GM12891 (cell line): Measurements from ENCODE around the gene TXNRD3.

Experiments used
- POLR2A ChIP-seq: IDR thresholded peaks from 2 replicates; pipeline ENCODE4 v1.6.1; 2011; ENCODE audit warnings: low read depth, low read length, control low read depth
- POLR2AphosphoS5 ChIP-seq: IDR thresholded peaks from 2 replicates; pipeline ENCODE4 v1.6.1; 2011; ENCODE audit warnings: low read depth, low read length, control low read depth
- POU2F2 ChIP-seq: IDR thresholded peaks from 2 replicates; pipeline ENCODE4 v1.6.1; 2011; ENCODE audit warnings: low read depth, mild to moderate bottlenecking, control low read depth, low read length, moderate library complexity
- TAF1 ChIP-seq: IDR thresholded peaks from 2 replicates; pipeline ENCODE4 v1.6.1; 2011; ENCODE audit warnings: low read depth, low read length, control low read depth

- TF ChIP-seq POLR2AphosphoS5 = no peak
- TF ChIP-seq POLR2A = no peak
- TF ChIP-seq TAF1 = no peak
- TF ChIP-seq POU2F2 = no peak
These were observed 11.2 kb upstream of the TXNRD3 start for GRCh38 chr3:126665959-126666657.
